Stomach (tissue), 9 donors: ENCODE results near the gene COX5A. TPM values are rescaled to one million over a fixed set of nuclear protein-coding genes. Genes with fewer than 3 reads are reported as not detected.

Experiments
- DNase-seq, 2 donors: peaks; one replicate each; pipeline versions ENCODE4 v3.0.0 to v3.0.0-alpha.2; 2013 to 2019
- H3K27ac ChIP-seq, 5 donors: fragments of 200-600 bp in 4 of 5; sonication (generic) in 4 of 5; one replicate each; pipeline ENCODE4 v1.5.1; 2013 to 2019; ENCODE audit warnings: mild to moderate bottlenecking in 1 of 5, moderate library complexity in 1 of 5
- H3K27me3 ChIP-seq, 3 donors: fragments of 200-600 bp; sonication (generic); one replicate each; pipeline ENCODE4 v1.5.1; 2017 to 2019; ENCODE audit warnings: mixed run types in 1 of 3
- H3K36me3 ChIP-seq, 4 donors: fragments of 200-600 bp; sonication (generic); 1 replicate in 3 of 4; 2 replicates in 1 of 4; pipeline ENCODE4 v1.5.1; 2016 to 2019
- H3K4me1 ChIP-seq, 4 donors: fragments of 200-600 bp; sonication (generic); one replicate each; pipeline ENCODE4 v1.5.1; 2016 to 2019
- H3K4me3 ChIP-seq, 4 donors: fragments of 200-600 bp; sonication (generic) in 3 of 4; one replicate each; pipeline ENCODE4 v1.5.1; 2016 to 2019; ENCODE audit warnings: mild to moderate bottlenecking in 1 of 4
- H3K9me3 ChIP-seq, 4 donors: fragments of 200-600 bp; sonication (generic); one replicate each; pipeline ENCODE4 v1.5.1; 2016 to 2019
- CTCF ChIP-seq, 7 experiments: fragments of 450-650 bp in 4 of 7; fragments of 200-600 bp in 3 of 7; sonication (generic) in 3 of 7; IDR thresholded peaks; one replicate each; pipeline ENCODE4 v1.5.1; 2016 to 2019; ENCODE audit warnings: antibody characterized with exemption in 7 of 7, control low read depth in 2 of 7, mild to moderate bottlenecking in 1 of 7
- EP300 ChIP-seq: sonication (generic); formaldehyde crosslinking; IDR thresholded peaks from one replicate; pipeline ENCODE4 v1.6.1; 2017; ENCODE audit warnings: antibody characterized with exemption
- POLR2A ChIP-seq, 4 donors: fragments of 450-650 bp; IDR thresholded peaks; one replicate each; pipeline ENCODE4 v1.6.1; 2016; ENCODE audit warnings: antibody characterized with exemption in 4 of 4, control low read depth in 2 of 4, mild to moderate bottlenecking in 1 of 4, moderate library complexity in 1 of 4
- POLR2AphosphoS5 ChIP-seq, 3 donors: sonication (generic); formaldehyde crosslinking; IDR thresholded peaks; one replicate each; pipeline ENCODE4 v1.6.1; 2016; ENCODE audit warnings: antibody characterized with exemption in 3 of 3
- WGBS, 5 donors: extraction: QIAGEN DNeasy Blood & Tissue Kit in 3 of 5; methylation state at CpG; one replicate each; pipeline versions ENCODE4 v1.1.5 to v1.1.7; 2013 to 2018; 5-methylcytosine and 5-hydroxymethylcytosine counted together
- intact Hi-C: fragments of 100-400 bp; cut with DNase I; formaldehyde crosslinking; loops from one replicate; pipeline ENCODE4 v1.15.1; 2023; ENCODE audit warnings: low total_unique reads
- polyA plus RNA-seq, 3 donors: library from polyadenylated mRNA; stranded (reverse); fragments of 200-250 nt; gene quantifications; one replicate each; pipeline ENCODE4 v1.2.3, GENCODE V29; 2013
- total RNA-seq, 5 donors: library from RNA; depleted of rRNA; stranded (reverse); fragments of >200 nt; gene quantifications; one replicate each; pipeline versions ENCODE4 v1.1.0 to v1.2.3, GENCODE V29; 2014 to 2016
- donor health status: healthy with polysubstance abuse.
- donor health status: Bipolar disorder and iron deficiency.
- donor health status: healthy.

Gene COX5A
- total and polyA plus RNA-seq, 8 donors: 44.0 to 516 (median 142) TPM

- Histone ChIP-seq H3K27ac (no peak overlapping the region), H3K4me1 (no peaks in the 10 kb centered on the region), H3K36me3 (no peaks in the 10 kb centered on the region), H3K27me3 (no peaks in the 10 kb centered on the region), H3K9me3 (no peaks in the 10 kb centered on the region), H3K4me3 (no peak overlapping the region)
- no peak for DNase-seq
- intact Hi-C loops: no loop called here
- TF ChIP-seq CTCF (IDR thresholded peaks at IDR 0.05) (no peak), POLR2AphosphoS5 (IDR thresholded peaks at IDR 0.05) (no peak), POLR2A (IDR thresholded peaks at IDR 0.05) (no peak), EP300 (no peak)
- 85 to 99% (median 88%) methylated on average over 5 of the region's 5 CpGs for WGBS, 5 donors
Measured at GRCh38 chr15:74967670-74968069, 29.8 kb upstream of the COX5A start.

DNA sequence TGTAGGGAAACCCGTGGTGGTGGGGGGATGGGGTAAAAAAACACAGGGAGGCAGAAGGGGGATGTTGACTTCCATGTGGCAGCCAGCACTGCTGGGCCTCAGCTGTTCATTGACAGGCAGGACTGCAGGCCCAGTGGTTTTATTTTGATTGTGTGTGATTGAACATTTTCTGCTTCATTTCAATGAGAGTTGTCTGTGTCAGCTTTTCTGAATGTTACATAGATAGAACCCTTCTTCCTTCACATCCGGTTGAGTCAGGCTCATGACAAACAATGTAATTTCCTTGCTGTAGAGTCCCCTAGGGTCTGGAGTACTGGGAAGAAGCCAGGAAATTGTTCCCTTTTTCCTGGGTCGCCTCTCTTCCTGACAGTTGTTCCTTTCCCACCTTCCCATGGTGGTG lies 26.9 kb upstream of the COX5A start:
- peaks cover 0 to 6% (median 3%) of the 10 kb centered on the region in 4 donors for H3K4me1 ChIP-seq
- H3K9me3 ChIP-seq: no peaks in the 10 kb centered on the region
- peaks cover 0 to 8% (median 0%) of the 10 kb centered on the region in 3 donors for H3K27me3 ChIP-seq
- peak in 1 of 2 donors; percentile 34 for DNase-seq
- H3K27ac ChIP-seq: no peak overlapping the region
- intact Hi-C loops: no loop called here
- no peak for TF ChIP-seq POLR2A (IDR thresholded peaks at IDR 0.05)
- TF ChIP-seq CTCF (IDR thresholded peaks at IDR 0.05): no peak
- TF ChIP-seq POLR2AphosphoS5 (IDR thresholded peaks at IDR 0.05): no peak
- TF ChIP-seq EP300: no peak
- WGBS, 5 donors: 15 to 28% (median 23%) methylated on average over 3 of the region's 3 CpGs
- no peaks in the 10 kb centered on the region for H3K36me3 ChIP-seq
- no peak overlapping the region for H3K4me3 ChIP-seq

- 70 to 91% (median 86%) methylated on average over 4 of the region's 4 CpGs for WGBS, 5 donors
Measured at GRCh38 chr15:74963213-74963612, 25.3 kb upstream of the COX5A start.

GRCh38 chr15:74962671-74963070 lies 24.8 kb upstream of the COX5A start:
- TF ChIP-seq EP300 (no peak), CTCF (IDR thresholded peaks at IDR 0.05) (no peak), POLR2A (IDR thresholded peaks at IDR 0.05) (no peak)
- DNase-seq: no peak
- intact Hi-C loops: no loop called here
- no peaks in the 10 kb centered on the region for H3K36me3 ChIP-seq
- H3K4me3 ChIP-seq: no peak overlapping the region
- 42 to 89% (median 75%) methylated on average over 2 of the region's 2 CpGs for WGBS, 5 donors
- peaks cover 17 to 28% (median 23%) of the 10 kb centered on the region in 4 donors for H3K4me1 ChIP-seq
- peaks cover 0 to 29% (median 0%) of the 10 kb centered on the region in 3 donors for H3K27me3 ChIP-seq
- no peaks in the 10 kb centered on the region for H3K9me3 ChIP-seq
- no peak overlapping the region for H3K27ac ChIP-seq

More at GRCh38 chr15:74963213-74963612, 25.3 kb upstream of the COX5A start:
- Histone ChIP-seq H3K4me3 (no peak overlapping the region), H3K27me3 (peaks cover 0 to 23% (median 0%) of the 10 kb centered on the region in 3 donors), H3K36me3 (no peaks in the 10 kb centered on the region), H3K4me1 (peaks cover 12 to 22% (median 18%) of the 10 kb centered on the region in 4 donors), H3K27ac (no peak overlapping the region), H3K9me3 (no peaks in the 10 kb centered on the region)
- DNase-seq: no peak
- intact Hi-C loops: no loop called here
- TF ChIP-seq POLR2AphosphoS5 (IDR thresholded peaks at IDR 0.05): no peak
- no peak for TF ChIP-seq EP300
- no peak for TF ChIP-seq CTCF (IDR thresholded peaks at IDR 0.05)
- no peak for TF ChIP-seq POLR2A (IDR thresholded peaks at IDR 0.05)
